Cardiac fibroblast (primary cell): ENCODE data around the gene GRM7.

Source experiments
- DNase-seq, 2 donors: peaks; one replicate each; pipeline versions ENCODE4 v3.0.0 to v3.0.0-alpha.2; 2010; ENCODE audit warnings: low read depth in 2 of 2
- H3K4me3 ChIP-seq, 2 donors: replicated peaks in 1 of 2; 1 replicate in 1 of 2; 2 replicates in 1 of 2; pipeline ENCODE4 v1.5.1; 2011; ENCODE audit warnings: low read depth in 2 of 2, low read length in 2 of 2, mild to moderate bottlenecking in 2 of 2, moderate library complexity in 1 of 2
- TF ChIP-seq, protein P1 (sequence below): IDR thresholded peaks from one replicate; pipeline ENCODE4 v1.5.1; 2011; ENCODE audit warnings: low read depth, mild to moderate bottlenecking, low read length, inconsistent platforms

The GRM7 gene

DNA sequence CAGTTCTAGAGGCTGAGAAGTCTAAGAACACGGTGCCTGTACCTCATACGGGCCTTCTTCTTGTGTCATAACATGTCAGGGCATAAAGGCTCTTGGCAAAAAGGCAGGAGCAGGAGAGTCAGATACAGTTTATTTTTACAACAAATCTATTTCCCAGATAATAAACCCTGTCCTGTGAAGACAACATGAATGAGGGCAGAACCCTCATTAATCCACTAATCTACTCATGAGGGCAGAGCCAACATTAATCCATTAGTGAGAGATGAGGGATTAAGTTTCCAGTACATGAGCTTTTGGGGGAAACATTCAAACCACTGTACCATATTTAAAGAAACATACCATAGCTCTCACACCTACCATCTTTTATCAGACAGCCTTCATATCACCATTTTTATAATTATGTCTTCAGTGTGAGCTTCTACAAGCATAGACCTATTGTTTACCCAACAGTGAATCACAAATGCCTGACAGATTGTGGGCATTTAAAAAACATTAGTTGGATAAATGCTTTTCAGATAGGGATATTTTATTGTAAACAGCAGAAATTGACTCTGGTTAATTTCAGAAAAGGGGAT is 645.8 kb downstream of the GRM7 start:
- TF ChIP-seq, protein P1, sequence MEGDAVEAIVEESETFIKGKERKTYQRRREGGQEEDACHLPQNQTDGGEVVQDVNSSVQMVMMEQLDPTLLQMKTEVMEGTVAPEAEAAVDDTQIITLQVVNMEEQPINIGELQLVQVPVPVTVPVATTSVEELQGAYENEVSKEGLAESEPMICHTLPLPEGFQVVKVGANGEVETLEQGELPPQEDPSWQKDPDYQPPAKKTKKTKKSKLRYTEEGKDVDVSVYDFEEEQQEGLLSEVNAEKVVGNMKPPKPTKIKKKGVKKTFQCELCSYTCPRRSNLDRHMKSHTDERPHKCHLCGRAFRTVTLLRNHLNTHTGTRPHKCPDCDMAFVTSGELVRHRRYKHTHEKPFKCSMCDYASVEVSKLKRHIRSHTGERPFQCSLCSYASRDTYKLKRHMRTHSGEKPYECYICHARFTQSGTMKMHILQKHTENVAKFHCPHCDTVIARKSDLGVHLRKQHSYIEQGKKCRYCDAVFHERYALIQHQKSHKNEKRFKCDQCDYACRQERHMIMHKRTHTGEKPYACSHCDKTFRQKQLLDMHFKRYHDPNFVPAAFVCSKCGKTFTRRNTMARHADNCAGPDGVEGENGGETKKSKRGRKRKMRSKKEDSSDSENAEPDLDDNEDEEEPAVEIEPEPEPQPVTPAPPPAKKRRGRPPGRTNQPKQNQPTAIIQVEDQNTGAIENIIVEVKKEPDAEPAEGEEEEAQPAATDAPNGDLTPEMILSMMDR, result no peak
- H3K4me3 ChIP-seq, result no peak overlapping the region
- peak in 1 of 2 donors; percentile 15 for DNase-seq

GRCh38 chr3:7508821-7509220 is 647.9 kb downstream of the GRM7 start:
- TF ChIP-seq, protein P1, result no peak
- peak; percentile 33 to 51 for DNase-seq
- H3K4me3 ChIP-seq, result no peak overlapping the region

- TF ChIP-seq, protein P1, result no peak
- H3K4me3 ChIP-seq, result no peak overlapping the region
- no peak for DNase-seq
These were observed 651.1 kb downstream of the GRM7 start for GRCh38 chr3:7512048-7512447.

- TF ChIP-seq, protein P1, result no peak
- peak in 1 of 2 donors; percentile 48 for DNase-seq
- H3K4me3 ChIP-seq, result no peak overlapping the region
These were observed 657.1 kb downstream of the GRM7 start for GRCh38 chr3:7518026-7518425.

- TF ChIP-seq, protein P1, result no peak
- no peak overlapping the region for H3K4me3 ChIP-seq
- DNase-seq, result peak; percentile 38 to 85
These were observed 657.5 kb downstream of the GRM7 start for GRCh38 chr3:7518456-7518855.

DNA sequence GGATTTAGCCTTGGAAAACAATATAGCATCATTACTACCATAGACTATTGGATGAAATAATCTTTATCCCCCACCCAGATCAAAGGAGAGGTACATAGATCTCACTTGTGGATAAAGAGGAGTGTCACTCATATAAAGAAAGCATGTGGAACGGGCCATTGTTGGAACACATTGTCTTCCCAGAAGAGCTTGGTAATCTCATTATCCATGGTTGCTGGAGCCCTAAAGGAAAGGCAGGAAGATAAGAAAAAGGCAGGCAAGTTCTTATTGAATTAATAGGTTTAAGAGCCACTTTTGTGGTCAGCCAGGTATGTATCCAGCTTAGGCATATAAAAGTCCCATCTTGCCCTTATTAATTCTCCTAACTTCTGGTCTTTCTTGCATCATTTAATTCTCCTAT is 659.1 kb downstream of the GRM7 start:
- DNase-seq, result no peak
- TF ChIP-seq, protein P1, result no peak
- H3K4me3 ChIP-seq, result no peak overlapping the region

GRCh38 chr3:7520593-7520992 is 659.7 kb downstream of the GRM7 start:
- H3K4me3 ChIP-seq, result no peak overlapping the region
- TF ChIP-seq, protein P1, result no peak
- no peak for DNase-seq
